GM12878 (cell line): ENCODE results near the gene TDRD7. TPM values are rescaled to one million over a fixed set of nuclear protein-coding genes. Genes with fewer than 3 reads are reported as not detected.

ENCODE experiments used
- ATAC-seq: fragments of 200-7000 bp; cut with Tn5 transposase; 3 replicates; pipeline ENCODE4 v1.9.1; 2020; ENCODE audit warnings: mild to moderate bottlenecking, moderate library complexity
- BruUV-seq: library from RNA; stranded (reverse); fragments of 400-500 nt; replicated peaks from 2 replicates; lab custom pipeline; 2021; lab: Mats Ljungman, UMichigan
- CTCF ChIA-PET: fragments of 300-600 bp; sonication (Branson Sonifier 250); formaldehyde crosslinking; extraction: SDS; loops from one replicate; lab custom pipeline; 2021; ENCODE audit warnings: inconsistent platforms; lab: Yijun Ruan, JAX
- POLR2A ChIA-PET: fragments of 350-600 bp; formaldehyde crosslinking; extraction: SDS; loops from one replicate; lab custom pipeline; 2021; ENCODE audit warnings: inconsistent platforms; lab: Charles Lee
- RAD21 ChIA-PET: fragments of 300-600 bp; sonication (Branson Sonifier 250); formaldehyde crosslinking; loops from one replicate; lab custom pipeline; 2023; ENCODE audit warnings: antibody characterized with exemption; ENCODE audit not compliant: unreplicated experiment; lab: Charles Lee
- SMC1A ChIA-PET: fragments of 300-600 bp; sonication (Branson Sonifier 250); formaldehyde crosslinking; loops from one replicate; lab custom pipeline; 2023; ENCODE audit not compliant: unreplicated experiment, uncharacterized antibody; lab: Charles Lee
- DNase-seq: peaks from one replicate; pipeline ENCODE4 v3.0.0-alpha.2; 2011; ENCODE audit warnings: low read depth, low spot score
- FAIRE-seq: peaks from 3 replicates; lab custom pipeline; 2011; peaks lifted over from hg19 to GRCh38; lab: Jason Lieb, UNC
- H2AFZ ChIP-seq: 2 replicates; pipeline ENCODE4 v1.6.0; 2011; ENCODE audit warnings: low read depth, low read length, control low read depth; ENCODE audit not compliant: control insufficient read depth
- H3K27ac ChIP-seq: 2 replicates; pipeline ENCODE4 v1.5.1; 2011; ENCODE audit warnings: control low read depth; ENCODE audit not compliant: control insufficient read depth, insufficient read depth
- H3K27me3 ChIP-seq, 2 experiments: replicated peaks in 1 of 2; 2 replicates each; pipeline versions ENCODE4 v1.6.0 to v1.6.1; 2011; ENCODE audit warnings: low read length in 1 of 2; ENCODE audit not compliant: control insufficient read depth in 2 of 2, insufficient read depth in 2 of 2
- H3K36me3 ChIP-seq, 2 experiments: 2 replicates each; pipeline ENCODE4 v1.5.1; 2011; ENCODE audit warnings: low read length in 1 of 2; ENCODE audit not compliant: control insufficient read depth in 2 of 2, insufficient read depth in 2 of 2
- H3K4me1 ChIP-seq: 2 replicates; pipeline ENCODE4 v1.6.1; 2011; ENCODE audit warnings: mild to moderate bottlenecking, low read length, moderate library complexity, mixed read lengths; ENCODE audit not compliant: control insufficient read depth, insufficient read depth
- H3K4me2 ChIP-seq: 2 replicates; pipeline ENCODE4 v1.6.0; 2011; ENCODE audit warnings: control low read depth; ENCODE audit not compliant: control insufficient read depth, insufficient read depth
- H3K4me3 ChIP-seq: fragments of 200-600 bp; sonication (generic); 2 replicates; pipeline ENCODE4 v1.5.1; 2016
- H3K79me2 ChIP-seq: 2 replicates; pipeline ENCODE4 v1.6.0; 2011; ENCODE audit warnings: low read length; ENCODE audit not compliant: control insufficient read depth, insufficient read depth
- H3K9ac ChIP-seq: 2 replicates; pipeline ENCODE4 v1.8.0; 2011; ENCODE audit warnings: low read length, control low read depth, mixed read lengths; ENCODE audit not compliant: control insufficient read depth, insufficient read depth
- H3K9me3 ChIP-seq: replicated peaks from 3 replicates; pipeline ENCODE4 v1.5.1; 2011; ENCODE audit warnings: mild to moderate bottlenecking, low read length; ENCODE audit not compliant: control insufficient read depth, insufficient read depth
- H4K20me1 ChIP-seq: 2 replicates; pipeline ENCODE4 v1.6.0; 2011; ENCODE audit not compliant: control insufficient read depth, insufficient read depth
- ATF7 ChIP-seq: fragments of 450-650 bp; IDR thresholded peaks from 2 replicates; pipeline ENCODE4 v1.6.1; 2016; ENCODE audit warnings: low read depth, mild to moderate bottlenecking
- CBX3 ChIP-seq: fragments of 200-600 bp; sonication (generic); IDR thresholded peaks from 2 replicates; pipeline ENCODE4 v1.6.1; 2016; ENCODE audit warnings: low read depth, borderline replicate concordance
- CREB1 ChIP-seq: IDR thresholded peaks from 2 replicates; pipeline ENCODE4 v1.6.1; 2012; ENCODE audit warnings: low read depth, mild to moderate bottlenecking, inconsistent platforms
- CREM ChIP-seq: IDR thresholded peaks from 2 replicates; pipeline ENCODE4 v1.6.1; 2014; ENCODE audit warnings: antibody characterized with exemption, low read depth
- DPF2 ChIP-seq: fragments of 450-650 bp; IDR thresholded peaks from 2 replicates; pipeline ENCODE4 v1.6.1; 2017; ENCODE audit warnings: mild to moderate bottlenecking
- ETV6 ChIP-seq, 2 experiments: fragments of 450-650 bp in 1 of 2; IDR thresholded peaks in 1 of 2; conservative IDR thresholded peaks in 1 of 2; 2 replicates each; pipeline ENCODE4 v1.6.1; 2014; ENCODE audit warnings: antibody characterized with exemption in 1 of 2, borderline replicate concordance in 1 of 2, low read depth in 1 of 2, mild to moderate bottlenecking in 1 of 2, moderate library complexity in 1 of 2
- HDAC6 ChIP-seq: fragments of 200-600 bp; sonication (generic); IDR thresholded peaks from one replicate; pipeline ENCODE4 v1.8.0; 2017; ENCODE audit warnings: antibody characterized with exemption; ENCODE audit not compliant: unreplicated experiment
- IKZF1 ChIP-seq: fragments of 450-650 bp; conservative IDR thresholded peaks from 2 replicates; pipeline ENCODE4 v1.6.1; 2017; ENCODE audit warnings: antibody characterized with exemption, mild to moderate bottlenecking
- IRF4 ChIP-seq: IDR thresholded peaks from 2 replicates; pipeline ENCODE4 v1.6.1; 2011; ENCODE audit warnings: low read depth, low read length
- MEF2B ChIP-seq: fragments of 450-650 bp; IDR thresholded peaks from 2 replicates; pipeline ENCODE4 v1.6.1; 2018; ENCODE audit warnings: mild to moderate bottlenecking, moderate library complexity; ENCODE audit not compliant: partially characterized antibody, poor library complexity, severe bottlenecking
- MTA2 ChIP-seq: fragments of 450-650 bp; IDR thresholded peaks from 2 replicates; pipeline ENCODE4 v1.6.1; 2016; ENCODE audit warnings: low read depth, mild to moderate bottlenecking, moderate library complexity
- NFIC ChIP-seq: IDR thresholded peaks from 2 replicates; pipeline ENCODE4 v1.6.1; 2012; ENCODE audit warnings: low read depth, mild to moderate bottlenecking, inconsistent platforms, low read length, moderate library complexity
- POLR2A ChIP-seq: IDR thresholded peaks from 2 replicates; pipeline ENCODE4 v1.6.1; 2011; ENCODE audit warnings: low read depth, mild to moderate bottlenecking, low read length
- RBBP5 ChIP-seq: fragments of 200-600 bp; sonication (generic); conservative IDR thresholded peaks from 2 replicates; pipeline ENCODE4 v1.6.1; 2016
- SMARCA5 ChIP-seq: fragments of 450-650 bp; IDR thresholded peaks from 2 replicates; pipeline ENCODE4 v1.6.1; 2017; ENCODE audit warnings: mild to moderate bottlenecking
- SREBF1 ChIP-seq: IDR thresholded peaks from 2 replicates; pipeline ENCODE4 v1.6.1; 2012; ENCODE audit warnings: mild to moderate bottlenecking, low read length
- TAF1 ChIP-seq: IDR thresholded peaks from 2 replicates; pipeline ENCODE4 v1.6.1; 2011; ENCODE audit warnings: mild to moderate bottlenecking, low read depth, low read length, borderline replicate concordance
- TBL1XR1 ChIP-seq: IDR thresholded peaks from 2 replicates; pipeline ENCODE4 v1.6.1; 2012; ENCODE audit warnings: low read depth, low read length, improper control_type of control experiment
- YY1 ChIP-seq: IDR thresholded peaks from 2 replicates; pipeline ENCODE4 v1.6.1; 2011; ENCODE audit warnings: low read depth, mild to moderate bottlenecking, low read length
- ZNF622 ChIP-seq: fragments of 450-650 bp; IDR thresholded peaks from 2 replicates; pipeline ENCODE4 v1.6.1; 2017; ENCODE audit warnings: mild to moderate bottlenecking, inconsistent platforms
- ZNF687 ChIP-seq: fragments of 450-650 bp; IDR thresholded peaks from 2 replicates; pipeline ENCODE4 v1.6.1; 2017; ENCODE audit warnings: mild to moderate bottlenecking, moderate library complexity
- ZSCAN29 ChIP-seq: fragments of 450-650 bp; IDR thresholded peaks from 2 replicates; pipeline ENCODE4 v1.6.1; 2017; ENCODE audit warnings: mild to moderate bottlenecking, moderate library complexity
- WGBS: methylation state at CpG from one replicate; pipeline ENCODE4 v1.1.6; 2016; ENCODE audit warnings: low lambda C conversion rate; ENCODE audit not compliant: insufficient replicate concordance, insufficient coverage; ENCODE audit errors: missing lambda C conversion rate; 5-methylcytosine and 5-hydroxymethylcytosine counted together
- in situ Hi-C: fragments of 300-500 bp; cut with MboI; formaldehyde crosslinking; loops from 9 replicates; pipeline ENCODE4 v1.14.3; 2018; ENCODE audit warnings: mixed read lengths
- intact Hi-C: fragments of 100-400 bp; cut with micrococcal nuclease; formaldehyde crosslinking; loops from one replicate; pipeline ENCODE4 v1.14.2; 2022; ENCODE audit not compliant: unreplicated experiment
- polyA plus RNA-seq, 11 experiments: library from polyadenylated mRNA; depleted of rRNA in 4 of 11; unstranded in 6 of 11; stranded (reverse) in 5 of 11; fragments of >200 nt; fragmentation: Nextera tagmentation in 4 of 11; fragmentation: Illumina TruSeq in 1 of 11; extraction: Ambion mirVana in 4 of 11; extraction: Trizol in 1 of 11; gene quantifications; 1 replicate in 1 of 11; 2 replicates in 10 of 11; pipeline versions ENCODE4 v1.2.1 to v1.2.3, GENCODE V29; 2011 to 2016; ENCODE audit warnings: inconsistent platforms in 2 of 11, missing spikeins in 2 of 11, low read depth in 1 of 11
- total RNA-seq, 4 experiments: library from RNA; depleted of rRNA in 3 of 4; stranded (reverse); fragments of >200 nt in 3 of 4; fragmentation: Illumina TruSeq in 1 of 4; extraction: Trizol in 1 of 4; gene quantifications; 2 replicates each; pipeline versions ENCODE4 v1.2.1 to v1.2.3, GENCODE V29; 2013 to 2021

Gene TDRD7
- total and polyA plus RNA-seq, 10 of the 15 experiments (the other 5 are each of a cell fraction or from before 2014, with no cell fraction given): 5.7 to 26.4 (median 16.2) TPM

DNA sequence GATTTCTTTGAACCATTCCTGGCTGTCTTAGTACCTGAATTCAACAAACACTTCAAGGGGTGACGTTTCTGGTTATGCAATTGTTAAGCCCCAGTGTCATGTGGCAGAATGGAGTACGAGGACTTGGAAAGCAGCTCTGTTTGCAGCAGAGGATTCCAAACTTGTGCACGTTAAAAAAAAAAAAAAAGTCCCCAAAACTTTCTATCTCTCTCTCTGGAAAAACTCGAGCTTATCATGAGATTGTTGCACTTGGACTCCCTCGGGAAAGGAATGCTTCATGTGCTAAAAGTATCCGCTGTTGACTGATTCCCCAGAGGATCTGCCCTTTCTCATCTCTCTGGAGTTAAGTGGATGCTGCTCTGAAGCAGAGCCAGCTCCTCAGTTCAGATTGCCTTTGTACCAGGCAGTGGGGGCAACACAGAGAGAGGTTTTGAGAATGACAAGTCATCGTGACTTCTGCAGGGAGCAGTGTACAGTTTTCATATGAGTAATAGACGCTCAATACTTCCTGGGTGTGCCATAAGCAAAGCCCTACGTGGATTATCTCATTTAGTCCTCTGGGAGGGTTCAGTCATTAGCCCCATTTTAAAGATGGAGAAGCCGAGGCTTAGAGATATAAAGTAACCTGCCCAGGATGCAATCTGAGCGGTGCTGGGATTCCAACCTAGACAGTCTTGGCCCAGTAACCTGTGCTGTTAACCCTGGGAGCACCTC is 117.6 kb downstream of the TDRD7 start:
- peak; percentile 94 for ATAC-seq
- WGBS: 4% methylated on average over 11 of the region's 11 CpGs
- Histone ChIP-seq H3K79me2 (no peaks in the 10 kb centered on the region), H2AFZ (peak overlapping the region; percentile 70), H4K20me1 (no peaks in the 10 kb centered on the region), H3K4me1 (peaks cover 29% of the 10 kb centered on the region), H3K36me3 (peaks cover 1 to 12% of the 10 kb centered on the region in 2 experiments; a peak in 3 of 4 replicates), H3K27me3 (no peaks in the 10 kb centered on the region), H3K9me3 (peaks cover 1% of the 10 kb centered on the region; the same call in 1 of the 3 replicates), H3K4me3 (no peak overlapping the region; the same call in 1 of the 2 replicates), H3K9ac (peak overlapping the region; percentile 54), H3K27ac (peak overlapping the region; percentile 64), H3K4me2 (peak overlapping the region; percentile 80)
- no TSS peak for BruUV-seq
- ChIA-PET POLR2A (interaction anchor here (0.7 to 1.4 kb wide), 9 partner anchors 11 to 285 kb away, joined by 3 to 7 read pairs (median 5); no protein-coding TSS in a partner anchor), RAD21 (interaction anchor here (0.7 to 2.8 kb wide), 6 partner anchors 19 to 1670 kb away, joined by 3 to 29 read pairs (median 12); partner anchors contain the start of gene TMOD1), CTCF (interaction anchor here (0.6 to 3.1 kb wide), 10 partner anchors 11 to 87 kb away, joined by 3 to 21 read pairs (median 3); no protein-coding TSS in a partner anchor), SMC1A (interaction anchor here (0.8 to 5.2 kb wide), 12 partner anchors 11 to 69 kb away, joined by 3 to 33 read pairs (median 6); partner anchors contain the start of gene TMOD1)
- in situ Hi-C loops: no loop called here
- peak; percentile 88 for FAIRE-seq
- DNase-seq: peak; percentile 78
- intact Hi-C loops: loop anchor here (2.0 kb wide), 2 partner anchors 29 to 69 kb away; no protein-coding TSS in a partner anchor
- TF ChIP-seq IRF4 (peak; percentile 66; the same call in 1 of the 2 replicates), SMARCA5 (peak; percentile 83; the same call in 1 of the 2 replicates), DPF2 (0 out of 2 replicates have a peak, but pooled peaks have one; percentile 39), RBBP5 (no peak), YY1 (0 out of 2 replicates have a peak, but pooled peaks have one; percentile 52), ZSCAN29 (no peak), POLR2A (0 out of 2 replicates have a peak, but pooled peaks have one; percentile 27), IKZF1 (0 out of 2 replicates have a peak, but pooled peaks have one; percentile 16), CBX3 (no peak), TAF1 (0 out of 2 replicates have a peak, but pooled peaks have one; percentile 9), SREBF1 (no peak), ZNF622 (no peak), ZNF687 (peak; percentile 50; the same call in 1 of the 2 replicates), ATF7 (peak; percentile 68), MEF2B (peak; percentile 66), CREM (peak; percentile 21; the same call in 1 of the 2 replicates), HDAC6 (no peak), CREB1 (peak; percentile 34; the same call in 1 of the 2 replicates), NFIC (peak; percentile 43; the same call in 1 of the 2 replicates), MTA2 (0 out of 2 replicates have a peak, but pooled peaks have one; percentile 31), ETV6 (conservative IDR thresholded peaks at IDR 0.05 in 1 of 2, IDR thresholded peaks at IDR 0.05 in 1 of 2; ENCODE audit: borderline replicate concordance in 1 of 2, low read depth in 1 of 2) (peak in 1 of 2 experiments; percentile 78; a peak in 2 of 4 replicates), TBL1XR1 (no peak)
